SK-N-SH treated with all-trans-retinoic acid at 6 μM for 48 hours (cell line): Measurements from ENCODE around the gene DOCK9.

Source experiments
- ARNTL ChIP-seq: fragments of 450-650 bp; formaldehyde crosslinking; IDR thresholded peaks from 2 replicates; pipeline ENCODE4 v1.5.0; 2020; ENCODE audit warnings: low read depth, mild to moderate bottlenecking, moderate library complexity, borderline replicate concordance
- BACH2 ChIP-seq: fragments of 250-450 bp; sonication (Bioruptor Pico); IDR thresholded peaks from 2 replicates; pipeline ENCODE4 v1.9.0; 2021; ENCODE audit warnings: mild to moderate bottlenecking, borderline replicate concordance
- ESRRG ChIP-seq: fragments of 250-450 bp; sonication (Bioruptor Pico); IDR thresholded peaks from 2 replicates; pipeline ENCODE4 v1.6.1; 2021; ENCODE audit warnings: mild to moderate bottlenecking
- OSR1 ChIP-seq: fragments of 250-450 bp; sonication (Bioruptor Pico); IDR thresholded peaks from 2 replicates; pipeline ENCODE4 v1.8.0; 2022; ENCODE audit warnings: moderate library complexity, mild to moderate bottlenecking, inconsistent platforms
- PPARA ChIP-seq: fragments of 250-450 bp; sonication (Bioruptor Pico); IDR thresholded peaks from 2 replicates; pipeline ENCODE4 v1.5.0; 2020; ENCODE audit warnings: mild to moderate bottlenecking, borderline replicate concordance
- RARB ChIP-seq: fragments of 250-450 bp; sonication (Bioruptor Pico); IDR thresholded peaks from 2 replicates; pipeline ENCODE4 v1.8.0; 2021; ENCODE audit warnings: mild to moderate bottlenecking, moderate library complexity
- TOX ChIP-seq: fragments of 250-450 bp; sonication (Bioruptor Pico); IDR thresholded peaks from 2 replicates; pipeline ENCODE4 v1.8.0; 2021; ENCODE audit warnings: mild to moderate bottlenecking, moderate library complexity, borderline replicate concordance
- ZFP30 ChIP-seq: fragments of 450-650 bp; formaldehyde crosslinking; IDR thresholded peaks from 2 replicates; pipeline ENCODE4 v1.5.0; 2022; ENCODE audit warnings: mild to moderate bottlenecking, moderate library complexity
- ZNF565 ChIP-seq: fragments of 450-650 bp; formaldehyde crosslinking; conservative IDR thresholded peaks from 2 replicates; pipeline ENCODE4 v1.5.0; 2020; ENCODE audit warnings: low read depth, mild to moderate bottlenecking, moderate library complexity
- ZNF70 ChIP-seq: fragments of 450-650 bp; formaldehyde crosslinking; IDR thresholded peaks from 2 replicates; pipeline ENCODE4 v1.5.0; 2020; ENCODE audit warnings: mild to moderate bottlenecking, moderate library complexity
- TF ChIP-seq, protein P1 (sequence below): fragments of 250-450 bp; sonication (Bioruptor Pico); IDR thresholded peaks from 2 replicates; pipeline ENCODE4 v1.8.0; 2020; ENCODE audit warnings: mild to moderate bottlenecking, moderate library complexity, borderline replicate concordance

DNA sequence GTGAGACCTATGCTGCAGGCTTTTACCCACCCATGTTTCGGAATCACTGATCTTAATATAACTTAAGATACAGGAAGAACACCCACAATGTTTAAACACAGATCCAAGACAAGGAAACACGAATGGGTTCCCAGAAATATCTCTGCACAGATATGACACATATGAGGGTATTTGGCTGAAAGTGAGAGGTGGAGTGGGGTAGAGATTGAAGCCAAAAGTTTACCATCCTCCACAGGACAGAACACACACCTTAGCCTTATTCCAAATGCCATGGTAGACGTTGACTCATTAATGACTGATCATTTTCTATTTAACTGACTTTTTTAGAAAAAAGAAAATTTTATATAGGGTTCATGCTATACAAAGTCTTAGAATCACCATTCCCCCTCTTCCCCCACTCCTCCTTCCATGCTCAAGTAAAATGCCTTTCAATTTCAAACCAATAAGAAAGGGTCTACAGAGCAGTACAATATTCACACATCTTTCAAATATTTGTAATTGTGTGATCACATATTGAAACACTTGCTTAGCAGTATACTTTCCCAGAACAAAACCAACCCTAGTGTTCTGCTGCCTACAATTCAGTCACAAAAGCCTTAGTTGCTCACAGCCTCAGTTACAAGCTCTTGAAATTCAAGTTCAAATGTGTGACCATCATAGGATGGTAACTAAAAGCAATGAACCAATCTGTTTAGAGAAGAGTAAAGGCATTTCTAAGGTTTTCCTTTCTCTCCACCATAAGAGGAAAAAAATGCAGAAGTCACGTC is 11.8 kb upstream of the DOCK9 start:
- TF ChIP-seq ZNF70 (no peak), ARNTL (no peak), BACH2 (CRISPR knock-in tag) (no peak), TOX (CRISPR knock-in tag) (no peak), ZNF565 (no peak), PPARA (CRISPR knock-in tag) (no peak), RARB (no peak), ESRRG (CRISPR knock-in tag) (no peak), OSR1 (CRISPR knock-in tag) (no peak), ZFP30 (no peak)
- TF ChIP-seq, protein P1, sequence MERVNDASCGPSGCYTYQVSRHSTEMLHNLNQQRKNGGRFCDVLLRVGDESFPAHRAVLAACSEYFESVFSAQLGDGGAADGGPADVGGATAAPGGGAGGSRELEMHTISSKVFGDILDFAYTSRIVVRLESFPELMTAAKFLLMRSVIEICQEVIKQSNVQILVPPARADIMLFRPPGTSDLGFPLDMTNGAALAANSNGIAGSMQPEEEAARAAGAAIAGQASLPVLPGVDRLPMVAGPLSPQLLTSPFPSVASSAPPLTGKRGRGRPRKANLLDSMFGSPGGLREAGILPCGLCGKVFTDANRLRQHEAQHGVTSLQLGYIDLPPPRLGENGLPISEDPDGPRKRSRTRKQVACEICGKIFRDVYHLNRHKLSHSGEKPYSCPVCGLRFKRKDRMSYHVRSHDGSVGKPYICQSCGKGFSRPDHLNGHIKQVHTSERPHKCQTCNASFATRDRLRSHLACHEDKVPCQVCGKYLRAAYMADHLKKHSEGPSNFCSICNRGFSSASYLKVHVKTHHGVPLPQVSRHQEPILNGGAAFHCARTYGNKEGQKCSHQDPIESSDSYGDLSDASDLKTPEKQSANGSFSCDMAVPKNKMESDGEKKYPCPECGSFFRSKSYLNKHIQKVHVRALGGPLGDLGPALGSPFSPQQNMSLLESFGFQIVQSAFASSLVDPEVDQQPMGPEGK (CRISPR knock-in tag) = no peak
